NCI-H774 (cell line): ENCODE measurements around the gene TOMM6.

ENCODE experiments used
- DNase-seq: peaks from one replicate; lab custom pipeline; 2025; lab: John Stamatoyannopoulos, UW

The TOMM6 gene

GRCh38 chr6:41824571-41825569 is 37.4 kb downstream of the TOMM6 start:
- DNase-seq = no peak

- no peak for DNase-seq
Measured at GRCh38 chr6:41826343-41827022, 39.0 kb downstream of the TOMM6 start.

GRCh38 chr6:41832263-41832662 is 44.8 kb downstream of the TOMM6 start:
- no peak for DNase-seq

- DNase-seq = no peak
Measured at GRCh38 chr6:41836022-41836659, 48.6 kb downstream of the TOMM6 start.

- no peak for DNase-seq
Measured at GRCh38 chr6:41836660-41837052, 49.2 kb downstream of the TOMM6 start.
